ENCODE results near the gene TPPP3.

TPPP3 gene

DNA sequence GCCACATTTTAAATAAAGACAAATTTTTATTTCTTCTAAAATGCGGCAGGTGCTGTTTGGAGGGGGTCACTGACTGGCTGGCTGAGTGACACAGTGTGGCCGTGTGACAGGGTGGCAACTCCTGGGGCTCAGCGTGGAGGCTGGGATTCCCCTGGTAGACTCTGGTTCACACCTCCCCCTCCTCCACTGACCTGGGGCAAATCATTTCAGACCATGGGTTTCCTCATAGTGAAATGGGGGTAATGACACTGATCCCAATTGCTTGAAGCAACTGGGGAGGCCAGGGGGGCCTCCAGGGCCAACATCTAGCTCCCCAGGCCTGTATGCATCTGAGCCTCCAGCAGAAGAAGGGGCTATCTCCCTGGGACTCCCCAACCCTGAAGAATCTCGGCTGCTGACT, 44.2 kb upstream of the TPPP3 start:
- TF ChIP-seq, protein P1, sequence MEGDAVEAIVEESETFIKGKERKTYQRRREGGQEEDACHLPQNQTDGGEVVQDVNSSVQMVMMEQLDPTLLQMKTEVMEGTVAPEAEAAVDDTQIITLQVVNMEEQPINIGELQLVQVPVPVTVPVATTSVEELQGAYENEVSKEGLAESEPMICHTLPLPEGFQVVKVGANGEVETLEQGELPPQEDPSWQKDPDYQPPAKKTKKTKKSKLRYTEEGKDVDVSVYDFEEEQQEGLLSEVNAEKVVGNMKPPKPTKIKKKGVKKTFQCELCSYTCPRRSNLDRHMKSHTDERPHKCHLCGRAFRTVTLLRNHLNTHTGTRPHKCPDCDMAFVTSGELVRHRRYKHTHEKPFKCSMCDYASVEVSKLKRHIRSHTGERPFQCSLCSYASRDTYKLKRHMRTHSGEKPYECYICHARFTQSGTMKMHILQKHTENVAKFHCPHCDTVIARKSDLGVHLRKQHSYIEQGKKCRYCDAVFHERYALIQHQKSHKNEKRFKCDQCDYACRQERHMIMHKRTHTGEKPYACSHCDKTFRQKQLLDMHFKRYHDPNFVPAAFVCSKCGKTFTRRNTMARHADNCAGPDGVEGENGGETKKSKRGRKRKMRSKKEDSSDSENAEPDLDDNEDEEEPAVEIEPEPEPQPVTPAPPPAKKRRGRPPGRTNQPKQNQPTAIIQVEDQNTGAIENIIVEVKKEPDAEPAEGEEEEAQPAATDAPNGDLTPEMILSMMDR (IDR thresholded peaks at IDR 0.05; ENCODE audit: low read depth, low read length, missing control alignments), result no peak
- DNase-seq (ENCODE audit: extremely low read depth, low read depth), result no peak
- H3K4me3 ChIP-seq (replicated peaks; ENCODE audit: low read depth, low read length), result no peak overlapping the region

DNA sequence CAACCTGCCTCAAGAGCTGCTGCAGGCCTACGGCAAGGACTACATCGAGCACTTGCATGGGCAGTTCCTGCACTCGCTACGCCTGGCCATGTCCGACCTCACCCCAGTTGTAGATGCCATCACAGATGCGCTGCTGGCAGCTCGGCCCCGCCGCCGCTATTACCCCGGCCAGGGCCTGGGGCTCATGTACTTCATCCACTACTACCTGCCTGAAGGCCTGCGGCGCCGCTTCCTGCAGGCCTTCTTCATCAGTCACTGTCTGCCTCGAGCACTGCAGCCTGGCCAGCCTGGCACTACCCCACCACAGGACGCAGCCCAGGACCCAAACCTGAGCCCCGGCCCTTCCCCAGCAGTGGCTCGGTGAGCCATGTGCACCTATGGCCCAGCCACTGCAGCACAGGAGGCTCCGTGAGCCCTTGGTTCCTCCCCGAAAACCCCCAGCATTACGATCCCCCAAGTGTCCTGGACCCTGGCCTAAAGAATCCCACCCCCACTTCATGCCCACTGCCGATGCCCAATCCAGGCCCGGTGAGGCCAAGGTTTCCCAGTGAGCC, 43.4 kb upstream of the TPPP3 start:
- no peak for DNase-seq (ENCODE audit: extremely low read depth, low read depth)
- no peak overlapping the region for H3K4me3 ChIP-seq (replicated peaks; ENCODE audit: low read depth, low read length)
- TF ChIP-seq, protein P1 (IDR thresholded peaks at IDR 0.05; ENCODE audit: low read depth, low read length, missing control alignments), result no peak

DNA sequence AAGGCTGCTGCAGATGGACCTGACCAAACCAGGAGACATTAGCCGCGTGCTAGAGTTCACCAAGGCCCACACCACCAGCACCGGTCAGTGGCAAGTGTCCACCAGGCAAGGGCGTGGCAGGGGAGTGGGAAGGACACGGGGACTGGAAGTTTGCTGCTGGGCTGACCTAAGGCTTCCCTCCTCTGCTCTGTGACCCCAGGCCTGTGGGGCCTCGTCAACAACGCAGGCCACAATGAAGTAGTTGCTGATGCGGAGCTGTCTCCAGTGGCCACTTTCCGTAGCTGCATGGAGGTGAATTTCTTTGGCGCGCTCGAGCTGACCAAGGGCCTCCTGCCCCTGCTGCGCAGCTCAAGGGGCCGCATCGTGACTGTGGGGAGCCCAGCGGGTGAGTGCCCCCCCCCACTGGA, 42.5 kb upstream of the TPPP3 start:
- no peak for DNase-seq (ENCODE audit: extremely low read depth, low read depth)
- H3K4me3 ChIP-seq (replicated peaks; ENCODE audit: low read depth, low read length), result no peak overlapping the region
- TF ChIP-seq, protein P1 (IDR thresholded peaks at IDR 0.05; ENCODE audit: low read depth, low read length, missing control alignments), result no peak

DNA sequence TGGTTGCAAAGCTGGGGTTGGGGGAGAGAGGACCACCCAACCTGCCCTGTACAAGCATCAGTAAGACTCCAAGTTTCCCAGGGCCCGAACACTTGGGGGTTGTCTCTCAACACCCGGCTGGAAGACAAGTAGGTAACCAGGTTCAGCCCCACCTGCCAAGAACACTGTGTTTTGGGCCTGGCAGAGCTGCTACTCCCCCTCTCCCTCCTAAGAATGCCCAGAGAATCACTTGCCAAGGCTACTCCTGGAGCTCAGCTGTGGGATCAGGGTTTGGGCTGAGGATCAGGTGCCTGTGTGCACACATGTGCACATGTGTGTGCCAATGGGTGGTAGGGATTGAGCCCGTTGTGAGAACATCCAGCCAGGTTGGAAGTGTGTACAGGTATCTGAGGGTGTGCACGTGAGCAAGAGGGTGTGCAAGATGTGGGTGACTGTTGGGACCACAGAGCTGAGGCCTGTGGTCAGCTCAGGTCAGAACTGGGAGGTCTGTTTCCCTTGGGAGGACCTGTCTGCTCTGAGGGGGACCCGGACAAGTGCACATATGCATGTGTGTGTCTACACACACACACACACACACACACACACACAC, 39.9 kb upstream of the TPPP3 start:
- TF ChIP-seq, protein P1 (IDR thresholded peaks at IDR 0.05; ENCODE audit: low read depth, low read length, missing control alignments), result no peak
- DNase-seq (ENCODE audit: extremely low read depth, low read depth), result no peak
- no peak overlapping the region for H3K4me3 ChIP-seq (replicated peaks; ENCODE audit: low read depth, low read length)

DNA sequence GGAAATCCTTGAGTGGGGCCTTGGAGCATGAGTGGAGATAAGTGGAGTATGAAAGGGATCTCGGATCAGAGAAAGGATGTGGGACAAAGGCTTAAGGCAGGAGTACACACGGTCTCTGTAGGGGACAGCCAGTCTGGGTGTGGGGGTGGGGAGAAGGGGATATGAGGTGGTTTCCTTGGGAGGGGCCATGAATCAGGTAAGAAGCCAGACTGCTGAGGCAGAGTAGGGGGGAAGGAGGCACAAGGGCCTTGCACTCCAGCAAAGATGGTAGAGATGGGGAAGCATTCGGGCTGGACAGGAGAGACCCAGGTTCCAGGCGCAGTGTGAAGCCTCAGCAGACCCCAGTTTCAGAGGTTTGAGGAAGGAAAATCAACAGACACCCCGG, 39.2 kb upstream of the TPPP3 start:
- TF ChIP-seq, protein P1 (IDR thresholded peaks at IDR 0.05; ENCODE audit: low read depth, low read length, missing control alignments), result no peak
- no peak for DNase-seq (ENCODE audit: extremely low read depth, low read depth)
- H3K4me3 ChIP-seq (replicated peaks; ENCODE audit: low read depth, low read length), result no peak overlapping the region

DNA sequence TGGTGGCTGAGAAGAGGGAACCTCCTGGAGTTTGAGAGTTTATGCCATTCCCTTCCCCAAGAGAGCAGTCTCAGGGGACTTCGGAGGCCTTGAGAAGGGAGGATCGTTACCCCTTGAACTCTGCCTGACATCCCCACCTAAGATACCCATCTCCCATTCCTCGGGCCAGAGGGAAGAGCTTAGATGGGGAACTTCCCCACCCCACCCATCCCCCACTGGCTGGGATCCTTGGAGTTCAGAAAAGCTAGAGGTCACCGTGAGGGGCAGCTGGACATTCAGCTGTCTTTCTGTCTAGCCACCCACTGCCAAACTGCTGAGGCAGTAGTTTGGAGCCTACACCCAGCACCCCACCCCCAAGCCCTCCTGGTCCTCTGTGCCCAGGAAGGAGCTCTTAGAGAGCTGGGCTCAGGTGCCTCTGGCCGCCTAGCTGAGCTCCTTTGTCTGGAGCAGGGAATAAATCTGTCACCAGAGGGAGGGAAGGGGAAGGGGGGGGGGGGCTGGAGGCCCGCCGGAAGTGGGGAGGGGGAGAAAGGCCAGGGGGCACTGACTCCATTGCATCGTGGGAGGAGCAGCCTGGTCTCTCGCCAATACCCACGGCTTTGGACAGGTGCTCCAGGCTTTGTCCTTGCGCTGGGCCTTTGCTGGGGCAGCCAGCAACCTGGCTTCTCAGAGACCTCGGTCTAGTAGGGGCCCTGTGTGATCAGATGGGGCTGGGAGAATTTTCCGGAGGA, 38.6 kb upstream of the TPPP3 start:
- TF ChIP-seq, protein P1 (IDR thresholded peaks at IDR 0.05; ENCODE audit: low read depth, low read length, missing control alignments), result no peak
- DNase-seq (ENCODE audit: extremely low read depth, low read depth), result no peak
- H3K4me3 ChIP-seq (replicated peaks; ENCODE audit: low read depth, low read length), result no peak overlapping the region

All from HFF-Myc (cell line).